ENCODE measurements around the gene ZNF516. TPM values are rescaled to one million over a fixed set of nuclear protein-coding genes. Genes with fewer than 3 reads are reported as not detected.

The ZNF516 gene
- total and polyA plus RNA-seq, 4 donors = 2.5 to 12.2 (median 7.6) TPM

DNA sequence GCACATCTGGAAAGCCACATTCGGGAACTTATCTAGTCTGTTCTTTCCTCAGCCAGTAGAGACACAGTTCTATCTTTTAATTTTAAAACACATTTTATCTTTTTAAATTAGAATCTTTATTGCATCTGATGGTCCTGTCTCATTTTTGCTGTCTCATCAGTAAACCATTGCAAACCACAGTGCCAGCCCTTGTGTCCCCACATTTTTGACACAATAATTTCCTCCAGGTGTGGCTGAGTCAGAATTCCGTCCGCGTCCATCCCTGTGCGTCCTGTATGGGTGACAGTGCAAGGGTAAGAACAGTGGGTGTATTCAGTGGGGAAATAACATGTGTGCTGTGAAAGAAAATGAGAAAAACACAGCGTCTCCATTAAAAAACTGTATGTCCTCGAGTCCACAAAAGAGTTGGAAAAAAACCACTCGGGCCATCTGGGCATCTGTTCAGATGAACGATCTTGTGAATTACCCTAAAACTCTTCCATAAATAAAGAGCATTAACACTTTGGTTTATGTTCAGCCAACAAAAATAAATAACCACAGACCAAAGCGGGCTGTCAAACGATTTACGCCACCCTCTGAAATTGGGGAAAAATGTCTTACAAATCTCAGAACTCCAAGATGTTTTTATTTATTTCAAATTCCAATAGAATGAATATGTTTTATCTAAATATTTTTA, 137.3 kb downstream of the ZNF516 start:
- Histone ChIP-seq H3K4me1 (ENCODE audit: control insufficient read depth in 4 of 4, insufficient read depth in 4 of 4, low read length in 3 of 4) (no peaks in the 10 kb centered on the region), H3K9ac (ENCODE audit: low read depth in 1 of 2, low read length in 2 of 2) (no peak overlapping the region), H3K27ac (ENCODE audit: low read depth in 1 of 2, low read length in 2 of 2) (no peak overlapping the region), H3K36me3 (ENCODE audit: control insufficient read depth in 4 of 4, insufficient read depth in 3 of 4, low read depth in 1 of 4, low read length in 3 of 4) (peaks cover 1 to 27% (median 21%) of the 10 kb centered on the region in 4 donors), H3K4me3 (ENCODE audit: low read depth in 1 of 3, low read length in 3 of 3) (no peak overlapping the region), H3K27me3 (ENCODE audit: control insufficient read depth in 4 of 4, insufficient read depth in 4 of 4, low read length in 3 of 4) (no peaks in the 10 kb centered on the region), H3K9me3 (ENCODE audit: control insufficient read depth in 4 of 4, low read length in 3 of 4) (peaks cover 0 to 6% (median 0%) of the 10 kb centered on the region in 4 donors)
- TF ChIP-seq JUND (IDR thresholded peaks at IDR 0.05) = no peak
- TF ChIP-seq, protein P1, sequence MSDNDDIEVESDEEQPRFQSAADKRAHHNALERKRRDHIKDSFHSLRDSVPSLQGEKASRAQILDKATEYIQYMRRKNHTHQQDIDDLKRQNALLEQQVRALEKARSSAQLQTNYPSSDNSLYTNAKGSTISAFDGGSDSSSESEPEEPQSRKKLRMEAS (IDR thresholded peaks at IDR 0.05) = no peak
- TF ChIP-seq, protein P2, sequence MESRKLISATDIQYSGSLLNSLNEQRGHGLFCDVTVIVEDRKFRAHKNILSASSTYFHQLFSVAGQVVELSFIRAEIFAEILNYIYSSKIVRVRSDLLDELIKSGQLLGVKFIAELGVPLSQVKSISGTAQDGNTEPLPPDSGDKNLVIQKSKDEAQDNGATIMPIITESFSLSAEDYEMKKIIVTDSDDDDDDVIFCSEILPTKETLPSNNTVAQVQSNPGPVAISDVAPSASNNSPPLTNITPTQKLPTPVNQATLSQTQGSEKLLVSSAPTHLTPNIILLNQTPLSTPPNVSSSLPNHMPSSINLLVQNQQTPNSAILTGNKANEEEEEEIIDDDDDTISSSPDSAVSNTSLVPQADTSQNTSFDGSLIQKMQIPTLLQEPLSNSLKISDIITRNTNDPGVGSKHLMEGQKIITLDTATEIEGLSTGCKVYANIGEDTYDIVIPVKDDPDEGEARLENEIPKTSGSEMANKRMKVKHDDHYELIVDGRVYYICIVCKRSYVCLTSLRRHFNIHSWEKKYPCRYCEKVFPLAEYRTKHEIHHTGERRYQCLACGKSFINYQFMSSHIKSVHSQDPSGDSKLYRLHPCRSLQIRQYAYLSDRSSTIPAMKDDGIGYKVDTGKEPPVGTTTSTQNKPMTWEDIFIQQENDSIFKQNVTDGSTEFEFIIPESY (IDR thresholded peaks at IDR 0.05) = no peak
- no peak for TF ChIP-seq SP1 (IDR thresholded peaks at IDR 0.05)
- TF ChIP-seq FOXA1 (IDR thresholded peaks at IDR 0.05) = no peak
- TF ChIP-seq, protein P3, sequence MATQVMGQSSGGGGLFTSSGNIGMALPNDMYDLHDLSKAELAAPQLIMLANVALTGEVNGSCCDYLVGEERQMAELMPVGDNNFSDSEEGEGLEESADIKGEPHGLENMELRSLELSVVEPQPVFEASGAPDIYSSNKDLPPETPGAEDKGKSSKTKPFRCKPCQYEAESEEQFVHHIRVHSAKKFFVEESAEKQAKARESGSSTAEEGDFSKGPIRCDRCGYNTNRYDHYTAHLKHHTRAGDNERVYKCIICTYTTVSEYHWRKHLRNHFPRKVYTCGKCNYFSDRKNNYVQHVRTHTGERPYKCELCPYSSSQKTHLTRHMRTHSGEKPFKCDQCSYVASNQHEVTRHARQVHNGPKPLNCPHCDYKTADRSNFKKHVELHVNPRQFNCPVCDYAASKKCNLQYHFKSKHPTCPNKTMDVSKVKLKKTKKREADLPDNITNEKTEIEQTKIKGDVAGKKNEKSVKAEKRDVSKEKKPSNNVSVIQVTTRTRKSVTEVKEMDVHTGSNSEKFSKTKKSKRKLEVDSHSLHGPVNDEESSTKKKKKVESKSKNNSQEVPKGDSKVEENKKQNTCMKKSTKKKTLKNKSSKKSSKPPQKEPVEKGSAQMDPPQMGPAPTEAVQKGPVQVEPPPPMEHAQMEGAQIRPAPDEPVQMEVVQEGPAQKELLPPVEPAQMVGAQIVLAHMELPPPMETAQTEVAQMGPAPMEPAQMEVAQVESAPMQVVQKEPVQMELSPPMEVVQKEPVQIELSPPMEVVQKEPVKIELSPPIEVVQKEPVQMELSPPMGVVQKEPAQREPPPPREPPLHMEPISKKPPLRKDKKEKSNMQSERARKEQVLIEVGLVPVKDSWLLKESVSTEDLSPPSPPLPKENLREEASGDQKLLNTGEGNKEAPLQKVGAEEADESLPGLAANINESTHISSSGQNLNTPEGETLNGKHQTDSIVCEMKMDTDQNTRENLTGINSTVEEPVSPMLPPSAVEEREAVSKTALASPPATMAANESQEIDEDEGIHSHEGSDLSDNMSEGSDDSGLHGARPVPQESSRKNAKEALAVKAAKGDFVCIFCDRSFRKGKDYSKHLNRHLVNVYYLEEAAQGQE (IDR thresholded peaks at IDR 0.05) = no peak
- no peak for TF ChIP-seq EGR1 (IDR thresholded peaks at IDR 0.05; ENCODE audit: low read depth in 2 of 2)
- 91% methylated on average over 12 of the region's 12 CpGs for WGBS
- no peak for DNase-seq (ENCODE audit: low spot score)

DNA sequence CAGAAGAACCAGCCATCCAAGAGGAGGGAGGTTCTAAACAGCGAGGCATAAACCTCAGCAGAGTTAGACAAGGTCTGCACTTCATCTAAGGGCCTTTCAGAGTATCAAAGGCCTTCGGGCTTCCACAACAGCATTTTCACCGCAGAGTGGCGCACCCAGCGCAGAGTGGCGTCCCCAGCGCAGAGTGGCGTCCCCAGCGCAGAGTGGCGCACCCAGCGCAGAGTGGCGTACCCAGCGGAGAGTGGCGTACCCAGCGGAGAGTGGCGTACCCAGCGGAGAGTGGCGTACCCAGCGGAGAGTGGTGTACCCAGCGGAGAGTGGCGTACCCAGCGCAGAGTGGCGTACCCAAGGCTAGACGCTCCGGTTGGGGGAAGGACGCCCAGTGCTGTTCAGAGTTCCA, 137.9 kb downstream of the ZNF516 start:
- Histone ChIP-seq H3K9me3 (ENCODE audit: control insufficient read depth in 4 of 4, low read length in 3 of 4) (peaks cover 0 to 6% (median 0%) of the 10 kb centered on the region in 4 donors), H3K27ac (ENCODE audit: low read depth in 1 of 2, low read length in 2 of 2) (no peak overlapping the region), H3K4me3 (ENCODE audit: low read depth in 1 of 3, low read length in 3 of 3) (no peak overlapping the region), H3K27me3 (ENCODE audit: control insufficient read depth in 4 of 4, insufficient read depth in 4 of 4, low read length in 3 of 4) (no peaks in the 10 kb centered on the region), H3K4me1 (ENCODE audit: control insufficient read depth in 4 of 4, insufficient read depth in 4 of 4, low read length in 3 of 4) (no peaks in the 10 kb centered on the region), H3K9ac (ENCODE audit: low read depth in 1 of 2, low read length in 2 of 2) (no peak overlapping the region), H3K36me3 (ENCODE audit: control insufficient read depth in 4 of 4, insufficient read depth in 3 of 4, low read depth in 1 of 4, low read length in 3 of 4) (peaks cover 1 to 22% (median 17%) of the 10 kb centered on the region in 4 donors)
- TF ChIP-seq SP1 (IDR thresholded peaks at IDR 0.05) = no peak
- no peak for TF ChIP-seq HNF4A (conservative IDR thresholded peaks at IDR 0.05)
- no peak for TF ChIP-seq NR2F2 (IDR thresholded peaks at IDR 0.05)
- no peak for TF ChIP-seq GABPA (IDR thresholded peaks at IDR 0.05 in 1 of 2, conservative IDR thresholded peaks at IDR 0.05 in 1 of 2)
- TF ChIP-seq, protein P2 (IDR thresholded peaks at IDR 0.05) = no peak
- TF ChIP-seq RXRA (IDR thresholded peaks at IDR 0.05) = no peak
- TF ChIP-seq YY1 (IDR thresholded peaks at IDR 0.05) = no peak
- TF ChIP-seq, protein P4, sequence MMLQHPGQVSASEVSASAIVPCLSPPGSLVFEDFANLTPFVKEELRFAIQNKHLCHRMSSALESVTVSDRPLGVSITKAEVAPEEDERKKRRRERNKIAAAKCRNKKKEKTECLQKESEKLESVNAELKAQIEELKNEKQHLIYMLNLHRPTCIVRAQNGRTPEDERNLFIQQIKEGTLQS (IDR thresholded peaks at IDR 0.05) = no peak
- TF ChIP-seq, protein P5, sequence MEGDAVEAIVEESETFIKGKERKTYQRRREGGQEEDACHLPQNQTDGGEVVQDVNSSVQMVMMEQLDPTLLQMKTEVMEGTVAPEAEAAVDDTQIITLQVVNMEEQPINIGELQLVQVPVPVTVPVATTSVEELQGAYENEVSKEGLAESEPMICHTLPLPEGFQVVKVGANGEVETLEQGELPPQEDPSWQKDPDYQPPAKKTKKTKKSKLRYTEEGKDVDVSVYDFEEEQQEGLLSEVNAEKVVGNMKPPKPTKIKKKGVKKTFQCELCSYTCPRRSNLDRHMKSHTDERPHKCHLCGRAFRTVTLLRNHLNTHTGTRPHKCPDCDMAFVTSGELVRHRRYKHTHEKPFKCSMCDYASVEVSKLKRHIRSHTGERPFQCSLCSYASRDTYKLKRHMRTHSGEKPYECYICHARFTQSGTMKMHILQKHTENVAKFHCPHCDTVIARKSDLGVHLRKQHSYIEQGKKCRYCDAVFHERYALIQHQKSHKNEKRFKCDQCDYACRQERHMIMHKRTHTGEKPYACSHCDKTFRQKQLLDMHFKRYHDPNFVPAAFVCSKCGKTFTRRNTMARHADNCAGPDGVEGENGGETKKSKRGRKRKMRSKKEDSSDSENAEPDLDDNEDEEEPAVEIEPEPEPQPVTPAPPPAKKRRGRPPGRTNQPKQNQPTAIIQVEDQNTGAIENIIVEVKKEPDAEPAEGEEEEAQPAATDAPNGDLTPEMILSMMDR (IDR thresholded peaks at IDR 0.05; ENCODE audit: low read depth, low read length, missing input control) = no peak
- TF ChIP-seq, protein P1 (IDR thresholded peaks at IDR 0.05) = no peak
- 91% methylated on average over 26 of the region's 26 CpGs for WGBS
- DNase-seq (ENCODE audit: low spot score) = peak; percentile 9

Data from liver (tissue), 9 donors.